Measurements from ENCODE around the gene NDUFAF7. TPM values are rescaled to one million over a fixed set of nuclear protein-coding genes. Genes with fewer than 3 reads are reported as not detected.

Gene NDUFAF7
- total RNA-seq, 1 experiment from 2014 or later = 21.9 TPM

GRCh38 chr2:37271376-37272067 lies 40.1 kb downstream of the NDUFAF7 start:
- intact Hi-C loops (cut with micrococcal nuclease; ENCODE audit: unreplicated experiment) = no loop called here
- Histone ChIP-seq H3K27me3 (ENCODE audit: insufficient read depth, low read depth) (no peaks in the 10 kb centered on the region), H3K79me2 (ENCODE audit: low read depth) (no peaks in the 10 kb centered on the region), H3K4me2 (no peak overlapping the region), H3F3A (ENCODE audit: insufficient read depth, low read depth) (peaks cover 6% of the 10 kb centered on the region; the same call in 1 of the 2 replicates), H3K4me3 (no peak overlapping the region), H2AFZ (no peak overlapping the region), H3K9me2 (ENCODE audit: insufficient read depth) (no peaks in the 10 kb centered on the region), H3K4me1 (replicated peaks; ENCODE audit: insufficient read depth) (no peaks in the 10 kb centered on the region), H3K36me3 (ENCODE audit: low read depth) (peaks cover 12% of the 10 kb centered on the region), H3K27ac (no peak overlapping the region), H4K20me1 (ENCODE audit: insufficient read depth) (no peaks in the 10 kb centered on the region), H3K9me3 (ENCODE audit: insufficient read depth, low read depth) (no peaks in the 10 kb centered on the region)
- ChIA-PET CTCF (no interaction called here), POLR2A (ENCODE audit: unreplicated experiment) (no interaction called here)
- DNase-seq = no peak
- no peak for TF ChIP-seq CTCF (conservative IDR thresholded peaks at IDR 0.05)
- no peak for TF ChIP-seq EZH2 (IDR thresholded peaks at IDR 0.05; ENCODE audit: low read depth)
- no TSS peak for BruUV-seq (replicated peaks)

- no peak for DNase-seq
- no peak overlapping the region for H3K27ac ChIP-seq
- H3K27me3 ChIP-seq (ENCODE audit: insufficient read depth, low read depth) = no peaks in the 10 kb centered on the region
- intact Hi-C loops (cut with micrococcal nuclease; ENCODE audit: unreplicated experiment) = no loop called here
- ChIA-PET POLR2A (ENCODE audit: unreplicated experiment) (interaction anchor here (0.6 kb wide), 1 partner anchor 117 kb away, joined by 7 read pairs; the partner anchor contains the start of gene EIF2AK2), CTCF (no interaction called here)
- no peaks in the 10 kb centered on the region for H3K9me2 ChIP-seq (ENCODE audit: insufficient read depth)
- H2AFZ ChIP-seq = no peak overlapping the region
- peaks cover 3% of the 10 kb centered on the region; the same call in 1 of the 2 replicates for H3F3A ChIP-seq (ENCODE audit: insufficient read depth, low read depth)
- H3K4me1 ChIP-seq (replicated peaks; ENCODE audit: insufficient read depth) = no peaks in the 10 kb centered on the region
- no peaks in the 10 kb centered on the region for H4K20me1 ChIP-seq (ENCODE audit: insufficient read depth)
- H3K9me3 ChIP-seq (ENCODE audit: insufficient read depth, low read depth) = no peaks in the 10 kb centered on the region
- H3K4me2 ChIP-seq = no peak overlapping the region
- no peak overlapping the region for H3K4me3 ChIP-seq
- no TSS peak for BruUV-seq (replicated peaks)
- peaks cover 12% of the 10 kb centered on the region for H3K36me3 ChIP-seq (ENCODE audit: low read depth)
- no peak for TF ChIP-seq CTCF (conservative IDR thresholded peaks at IDR 0.05)
- TF ChIP-seq EZH2 (IDR thresholded peaks at IDR 0.05; ENCODE audit: low read depth) = no peak
- H3K79me2 ChIP-seq (ENCODE audit: low read depth) = no peaks in the 10 kb centered on the region
These were observed 43.0 kb downstream of the NDUFAF7 start for GRCh38 chr2:37274359-37274965.

- Histone ChIP-seq H4K20me1 (ENCODE audit: insufficient read depth) (no peaks in the 10 kb centered on the region), H2AFZ (no peak overlapping the region), H3K4me1 (replicated peaks; ENCODE audit: insufficient read depth) (no peaks in the 10 kb centered on the region), H3K9me3 (ENCODE audit: insufficient read depth, low read depth) (no peaks in the 10 kb centered on the region), H3F3A (ENCODE audit: insufficient read depth, low read depth) (no peaks in the 10 kb centered on the region), H3K36me3 (ENCODE audit: low read depth) (peaks cover 12% of the 10 kb centered on the region), H3K4me3 (no peak overlapping the region), H3K27me3 (ENCODE audit: insufficient read depth, low read depth) (no peaks in the 10 kb centered on the region), H3K4me2 (no peak overlapping the region), H3K9me2 (ENCODE audit: insufficient read depth) (no peaks in the 10 kb centered on the region), H3K27ac (no peak overlapping the region), H3K79me2 (ENCODE audit: low read depth) (no peaks in the 10 kb centered on the region)
- no peak for DNase-seq
- intact Hi-C loops (cut with micrococcal nuclease; ENCODE audit: unreplicated experiment) = no loop called here
- ChIA-PET CTCF (no interaction called here), POLR2A (ENCODE audit: unreplicated experiment) (interaction anchor here (0.7 kb wide), 1 partner anchor 36 kb away, joined by 7 read pairs; no protein-coding TSS in a partner anchor)
- TF ChIP-seq CTCF (conservative IDR thresholded peaks at IDR 0.05) (no peak), EZH2 (IDR thresholded peaks at IDR 0.05; ENCODE audit: low read depth) (no peak)
- BruUV-seq (replicated peaks) = no TSS peak
These were observed 44.8 kb downstream of the NDUFAF7 start for GRCh38 chr2:37276291-37276690.

Measured in PC-9 (cell line).